Measurements from ENCODE around the gene BTF3L4. TPM values are rescaled to one million over a fixed set of nuclear protein-coding genes. Genes with fewer than 3 reads are reported as not detected.

The BTF3L4 gene
- total and polyA plus RNA-seq, 2 experiments from 2014 or later: 112 to 154 TPM

DNA sequence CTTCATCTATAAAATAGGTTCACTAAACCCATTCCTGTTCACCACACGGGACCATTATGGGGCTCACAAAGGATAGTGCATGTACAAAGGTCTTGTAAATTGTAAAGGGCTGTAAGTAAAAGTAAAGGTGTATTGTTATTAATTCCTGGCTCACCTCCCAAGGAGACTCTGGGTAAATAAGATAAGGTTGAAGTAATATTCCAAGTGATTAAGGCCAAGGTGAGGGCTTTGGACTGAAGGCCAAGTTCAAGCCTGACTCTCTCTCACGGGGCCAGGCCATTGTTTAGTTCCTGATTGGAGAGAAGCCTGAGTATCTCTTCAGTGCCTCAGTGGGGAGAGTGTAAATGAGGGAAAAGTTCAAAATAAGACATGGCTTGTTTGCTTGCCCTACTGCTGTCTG is 66.3 kb downstream of the BTF3L4 start (continued):
- TF ChIP-seq, protein P1, sequence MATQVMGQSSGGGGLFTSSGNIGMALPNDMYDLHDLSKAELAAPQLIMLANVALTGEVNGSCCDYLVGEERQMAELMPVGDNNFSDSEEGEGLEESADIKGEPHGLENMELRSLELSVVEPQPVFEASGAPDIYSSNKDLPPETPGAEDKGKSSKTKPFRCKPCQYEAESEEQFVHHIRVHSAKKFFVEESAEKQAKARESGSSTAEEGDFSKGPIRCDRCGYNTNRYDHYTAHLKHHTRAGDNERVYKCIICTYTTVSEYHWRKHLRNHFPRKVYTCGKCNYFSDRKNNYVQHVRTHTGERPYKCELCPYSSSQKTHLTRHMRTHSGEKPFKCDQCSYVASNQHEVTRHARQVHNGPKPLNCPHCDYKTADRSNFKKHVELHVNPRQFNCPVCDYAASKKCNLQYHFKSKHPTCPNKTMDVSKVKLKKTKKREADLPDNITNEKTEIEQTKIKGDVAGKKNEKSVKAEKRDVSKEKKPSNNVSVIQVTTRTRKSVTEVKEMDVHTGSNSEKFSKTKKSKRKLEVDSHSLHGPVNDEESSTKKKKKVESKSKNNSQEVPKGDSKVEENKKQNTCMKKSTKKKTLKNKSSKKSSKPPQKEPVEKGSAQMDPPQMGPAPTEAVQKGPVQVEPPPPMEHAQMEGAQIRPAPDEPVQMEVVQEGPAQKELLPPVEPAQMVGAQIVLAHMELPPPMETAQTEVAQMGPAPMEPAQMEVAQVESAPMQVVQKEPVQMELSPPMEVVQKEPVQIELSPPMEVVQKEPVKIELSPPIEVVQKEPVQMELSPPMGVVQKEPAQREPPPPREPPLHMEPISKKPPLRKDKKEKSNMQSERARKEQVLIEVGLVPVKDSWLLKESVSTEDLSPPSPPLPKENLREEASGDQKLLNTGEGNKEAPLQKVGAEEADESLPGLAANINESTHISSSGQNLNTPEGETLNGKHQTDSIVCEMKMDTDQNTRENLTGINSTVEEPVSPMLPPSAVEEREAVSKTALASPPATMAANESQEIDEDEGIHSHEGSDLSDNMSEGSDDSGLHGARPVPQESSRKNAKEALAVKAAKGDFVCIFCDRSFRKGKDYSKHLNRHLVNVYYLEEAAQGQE (IDR thresholded peaks at IDR 0.05; ENCODE audit: unreplicated experiment): no peak
- TF ChIP-seq EZH2 (IDR thresholded peaks at IDR 0.05; ENCODE audit: low read depth, unreplicated experiment) (no peak), ZNF114 (CRISPR knock-in tag; IDR thresholded peaks at IDR 0.05) (no peak), POLR2AphosphoS5 (IDR thresholded peaks at IDR 0.05; ENCODE audit: low read depth) (no peak), JUNB (IDR thresholded peaks at IDR 0.05; ENCODE audit: unreplicated experiment) (no peak), EZH2phosphoT487 (IDR thresholded peaks at IDR 0.05; ENCODE audit: unreplicated experiment) (no peak), STAT1 (IDR thresholded peaks at IDR 0.05; ENCODE audit: unreplicated experiment) (no peak), NANOG (IDR thresholded peaks at IDR 0.05; ENCODE audit: borderline replicate concordance) (no peak)
- TF ChIP-seq, protein P2, sequence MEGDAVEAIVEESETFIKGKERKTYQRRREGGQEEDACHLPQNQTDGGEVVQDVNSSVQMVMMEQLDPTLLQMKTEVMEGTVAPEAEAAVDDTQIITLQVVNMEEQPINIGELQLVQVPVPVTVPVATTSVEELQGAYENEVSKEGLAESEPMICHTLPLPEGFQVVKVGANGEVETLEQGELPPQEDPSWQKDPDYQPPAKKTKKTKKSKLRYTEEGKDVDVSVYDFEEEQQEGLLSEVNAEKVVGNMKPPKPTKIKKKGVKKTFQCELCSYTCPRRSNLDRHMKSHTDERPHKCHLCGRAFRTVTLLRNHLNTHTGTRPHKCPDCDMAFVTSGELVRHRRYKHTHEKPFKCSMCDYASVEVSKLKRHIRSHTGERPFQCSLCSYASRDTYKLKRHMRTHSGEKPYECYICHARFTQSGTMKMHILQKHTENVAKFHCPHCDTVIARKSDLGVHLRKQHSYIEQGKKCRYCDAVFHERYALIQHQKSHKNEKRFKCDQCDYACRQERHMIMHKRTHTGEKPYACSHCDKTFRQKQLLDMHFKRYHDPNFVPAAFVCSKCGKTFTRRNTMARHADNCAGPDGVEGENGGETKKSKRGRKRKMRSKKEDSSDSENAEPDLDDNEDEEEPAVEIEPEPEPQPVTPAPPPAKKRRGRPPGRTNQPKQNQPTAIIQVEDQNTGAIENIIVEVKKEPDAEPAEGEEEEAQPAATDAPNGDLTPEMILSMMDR (conservative IDR thresholded peaks at IDR 0.05; ENCODE audit: low read depth in 2 of 2): no peak

DNA sequence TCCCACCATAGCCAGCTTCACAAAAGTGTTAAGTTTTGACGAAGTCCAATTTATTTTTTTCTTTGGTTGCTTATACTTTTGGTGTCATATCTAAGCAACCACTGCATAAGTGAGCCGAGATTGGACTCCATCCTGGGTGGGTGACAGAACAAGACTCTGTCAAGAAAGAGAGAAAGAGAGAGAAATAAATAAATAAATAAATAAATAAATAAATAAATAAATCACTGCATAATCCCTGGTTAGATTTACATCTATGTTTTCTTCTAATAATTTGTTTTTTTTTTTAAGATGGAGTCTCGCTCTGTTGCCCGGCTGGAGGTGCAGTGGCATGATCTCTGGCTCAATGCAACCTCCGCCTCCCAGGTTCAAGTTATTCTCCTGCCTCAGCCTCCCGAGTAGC is 67.5 kb downstream of the BTF3L4 start:
- ATAC-seq (no peak), DNase-seq (ENCODE audit: low spot score) (no peak)
- H3K9me3 Mint-ChIP-seq: no peaks in the 10 kb centered on the region
- H3K27me3 ChIP-seq (ENCODE audit: insufficient read depth): no peaks in the 10 kb centered on the region
- no peak overlapping the region for H3K27ac ChIP-seq (ENCODE audit: low read depth)
- H3K4me1 Mint-ChIP-seq: peaks cover 19% of the 10 kb centered on the region
- H3K4me3 ChIP-seq: no peak overlapping the region
- no peak overlapping the region for H2AFZ ChIP-seq
- H3K4me1 ChIP-seq (ENCODE audit: insufficient read depth): peaks cover 12% of the 10 kb centered on the region
- H3K27me3 Mint-ChIP-seq (ENCODE audit: insufficient read depth, low read depth, poor library complexity): no peaks in the 10 kb centered on the region
- H3K27ac Mint-ChIP-seq: no peak overlapping the region
- H3K4me3 Mint-ChIP-seq: no peak overlapping the region
- no peaks in the 10 kb centered on the region for H3F3A ChIP-seq (replicated peaks; ENCODE audit: low read depth)
- H3K4me2 ChIP-seq: no peak overlapping the region
- no peaks in the 10 kb centered on the region for H3K79me2 ChIP-seq (replicated peaks; ENCODE audit: insufficient read depth)
- H3K36me3 Mint-ChIP-seq (ENCODE audit: low read depth): no peaks in the 10 kb centered on the region
- H4K20me1 ChIP-seq (replicated peaks; ENCODE audit: insufficient read depth): no peaks in the 10 kb centered on the region
- no peaks in the 10 kb centered on the region for H3K36me3 ChIP-seq (ENCODE audit: insufficient read depth)
- no peaks in the 10 kb centered on the region for H3K9me2 ChIP-seq (ENCODE audit: insufficient read depth)
- TF ChIP-seq, protein P2 (conservative IDR thresholded peaks at IDR 0.05; ENCODE audit: low read depth in 2 of 2): no peak
- no peak for TF ChIP-seq ZNF114 (CRISPR knock-in tag; IDR thresholded peaks at IDR 0.05)
- no peak for TF ChIP-seq ZNF331 (CRISPR knock-in tag; IDR thresholded peaks at IDR 0.05; ENCODE audit: low read depth)
- TF ChIP-seq ZNF462 (CRISPR knock-in tag; IDR thresholded peaks at IDR 0.05): no peak
- no peak for TF ChIP-seq EZH2phosphoT487 (IDR thresholded peaks at IDR 0.05; ENCODE audit: unreplicated experiment)
- TF ChIP-seq STAT1 (IDR thresholded peaks at IDR 0.05; ENCODE audit: unreplicated experiment): no peak
- no peak for TF ChIP-seq POLR2AphosphoS5 (IDR thresholded peaks at IDR 0.05; ENCODE audit: low read depth)
- no peak for TF ChIP-seq JUNB (IDR thresholded peaks at IDR 0.05; ENCODE audit: unreplicated experiment)
